IMR-90 (cell line): ENCODE measurements around the gene SHROOM3.

ENCODE experiments used
- BHLHE40 ChIP-seq: fragments of 150-350 bp; IDR thresholded peaks from 2 replicates; pipeline ENCODE4 v1.6.1; 2016; ENCODE audit warnings: mild to moderate bottlenecking, low read depth, low read length
- CTCF ChIP-seq: conservative IDR thresholded peaks from 2 replicates; pipeline ENCODE4 v1.5.1; 2012; ENCODE audit warnings: mild to moderate bottlenecking, low read depth, low read length, improper control_type of control experiment
- MAFK ChIP-seq: IDR thresholded peaks from 2 replicates; pipeline ENCODE4 v1.6.1; 2012; ENCODE audit warnings: low read depth, low read length, improper control_type of control experiment
- MXI1 ChIP-seq: IDR thresholded peaks from 2 replicates; pipeline ENCODE4 v1.6.1; 2012; ENCODE audit warnings: low read depth, mild to moderate bottlenecking, low read length, moderate library complexity, borderline replicate concordance
- POLR2A ChIP-seq: IDR thresholded peaks from 2 replicates; pipeline ENCODE4 v1.6.1; 2012; ENCODE audit warnings: mild to moderate bottlenecking, low read depth, low read length
- RAD21 ChIP-seq: IDR thresholded peaks from 2 replicates; pipeline ENCODE4 v1.6.1; 2012; ENCODE audit warnings: low read length, improper control_type of control experiment
- RCOR1 ChIP-seq: IDR thresholded peaks from 2 replicates; pipeline ENCODE4 v1.6.1; 2012; ENCODE audit warnings: mild to moderate bottlenecking, low read length, improper control_type of control experiment; ENCODE audit not compliant: insufficient replicate concordance
- USF2 ChIP-seq: fragments of 150-350 bp; IDR thresholded peaks from 2 replicates; pipeline ENCODE4 v1.6.1; 2017; ENCODE audit warnings: mild to moderate bottlenecking, antibody characterized with exemption, low read length, low read depth

- TF ChIP-seq USF2 (no peak), RAD21 (no peak), CTCF (no peak), BHLHE40 (no peak), MAFK (peak; percentile 59; the same call in 1 of the 2 replicates), POLR2A (no peak), RCOR1 (no peak), MXI1 (no peak)
These were observed 24.3 kb downstream of the SHROOM3 start for GRCh38 chr4:76459291-76459723.
